HG02970 (cell line): ENCODE measurements around the gene DNAJB11.

Experiments
- ATAC-seq: cut with Tn5 transposase; IDR thresholded peaks from one replicate; pipeline ENCODE4 v1.9.1; 2021; ENCODE audit warnings: mild to moderate bottlenecking, moderate library complexity, moderate number of reproducible peaks; ENCODE audit not compliant: unreplicated experiment, low FRiP score

Gene DNAJB11

GRCh38 chr3:186594591-186595113 is 24.1 kb downstream of the DNAJB11 start:
- no peak for ATAC-seq

- no peak for ATAC-seq
Measured at GRCh38 chr3:186596568-186597287, 26.2 kb downstream of the DNAJB11 start.

GRCh38 chr3:186598108-186598784 is 27.7 kb downstream of the DNAJB11 start:
- ATAC-seq, result no peak

- no peak for ATAC-seq
Measured at GRCh38 chr3:186598794-186599141, 28.2 kb downstream of the DNAJB11 start.

GRCh38 chr3:186599142-186599784 is 28.7 kb downstream of the DNAJB11 start:
- ATAC-seq, result no peak

- no peak for ATAC-seq
Measured at GRCh38 chr3:186599785-186600166, 29.3 kb downstream of the DNAJB11 start.

- ATAC-seq, result no peak
Measured at GRCh38 chr3:186600896-186601295, 30.4 kb downstream of the DNAJB11 start.

- no peak for ATAC-seq
Measured at GRCh38 chr3:186603159-186603558, 32.6 kb downstream of the DNAJB11 start.

GRCh38 chr3:186605078-186605477 is 34.6 kb downstream of the DNAJB11 start:
- no peak for ATAC-seq

- no peak for ATAC-seq
Measured at GRCh38 chr3:186605561-186606545, 35.3 kb downstream of the DNAJB11 start.

- no peak for ATAC-seq
Measured at GRCh38 chr3:186608624-186609215, 38.2 kb downstream of the DNAJB11 start.

GRCh38 chr3:186609247-186609868 is 38.8 kb downstream of the DNAJB11 start:
- no peak for ATAC-seq

- no peak for ATAC-seq
Measured at GRCh38 chr3:186612065-186612464, 41.5 kb downstream of the DNAJB11 start.

- no peak for ATAC-seq
Measured at GRCh38 chr3:186612721-186613636, 42.5 kb downstream of the DNAJB11 start, which contains the start of gene AHSG. Gene AHSG, plus strand, starts transcription at chr3:186613060. Its CDS starts 82 bp downstream, at chr3:186613142.

- no peak for ATAC-seq
Measured at GRCh38 chr3:186613637-186614265, 43.2 kb downstream of the DNAJB11 start.

GRCh38 chr3:186614266-186614596 is 43.7 kb downstream of the DNAJB11 start:
- no peak for ATAC-seq

GRCh38 chr3:186614597-186615483 is 44.3 kb downstream of the DNAJB11 start:
- ATAC-seq, result no peak
